Effector CD8-positive, alpha-beta T cell (primary cell): Measurements from ENCODE around the gene GJB4.
A peak's percentile ranks its signal among the peaks of the same experiment; 100 is the strongest.

Source experiments
- DNase-seq: peaks from one replicate; lab custom pipeline; 2025; lab: John Stamatoyannopoulos, UW

GJB4 gene

GRCh38 chr1:34778381-34778780, 18.8 kb downstream of the GJB4 start:
- DNase-seq: no peak

DNA sequence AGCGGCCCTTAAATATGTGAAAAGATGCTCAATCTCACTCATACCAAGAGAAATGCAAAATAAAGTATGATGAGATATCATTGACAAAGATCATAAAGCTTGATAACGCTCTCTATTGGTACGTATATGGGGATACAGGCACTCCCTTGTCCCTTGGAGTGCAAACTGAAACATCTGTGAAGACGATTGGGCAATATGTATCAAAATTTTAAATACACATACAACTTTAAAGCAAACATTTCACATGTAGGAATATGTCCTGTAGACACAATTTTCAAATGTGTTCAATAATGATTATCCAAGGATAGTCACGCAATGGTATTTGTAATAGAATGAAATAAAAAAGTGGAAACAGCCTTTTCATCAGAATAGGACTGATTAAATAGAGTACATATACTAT, 19.5 kb downstream of the GJB4 start:
- no peak for DNase-seq

- no peak for DNase-seq
Measured at GRCh38 chr1:34779526-34779925, 20.0 kb downstream of the GJB4 start.

DNA sequence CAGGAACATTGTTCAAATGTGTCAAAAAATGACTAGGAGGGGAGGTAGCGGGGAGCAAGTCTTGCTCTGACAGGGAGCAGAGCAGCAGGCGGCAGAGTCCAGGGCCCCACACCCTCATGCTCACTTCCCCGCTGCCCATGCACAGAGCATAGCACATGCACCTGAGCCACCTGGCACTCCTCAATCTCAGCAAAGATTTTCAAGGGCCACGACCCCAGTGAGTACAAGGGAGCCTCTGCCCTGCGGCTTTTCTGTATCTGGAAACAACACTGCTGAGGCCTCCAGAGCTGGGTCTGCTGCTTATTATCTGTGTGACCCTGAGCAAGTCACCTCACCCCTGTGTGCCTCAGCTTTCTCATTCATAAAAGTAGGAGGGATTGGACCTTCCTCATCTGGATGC, 20.4 kb downstream of the GJB4 start:
- no peak for DNase-seq

DNA sequence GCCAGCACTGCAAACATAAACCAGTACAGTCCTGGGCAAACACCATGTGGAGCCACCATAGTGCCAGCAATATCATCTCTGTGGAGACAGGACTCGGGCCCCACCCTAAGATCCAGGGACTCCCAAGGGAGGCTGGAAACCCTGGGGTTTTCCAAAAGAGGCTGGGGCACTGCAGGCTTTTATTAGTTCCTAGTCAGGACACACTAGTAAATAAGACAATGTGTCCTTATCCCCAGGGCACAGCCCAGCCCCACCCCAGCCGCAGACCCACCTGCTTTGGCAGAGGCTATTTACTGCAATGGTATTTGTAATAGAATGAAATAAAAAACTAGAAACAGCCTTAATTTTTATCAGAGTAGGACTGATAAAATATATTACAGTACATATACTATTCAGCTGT, 21.0 kb downstream of the GJB4 start:
- no peak for DNase-seq

DNA sequence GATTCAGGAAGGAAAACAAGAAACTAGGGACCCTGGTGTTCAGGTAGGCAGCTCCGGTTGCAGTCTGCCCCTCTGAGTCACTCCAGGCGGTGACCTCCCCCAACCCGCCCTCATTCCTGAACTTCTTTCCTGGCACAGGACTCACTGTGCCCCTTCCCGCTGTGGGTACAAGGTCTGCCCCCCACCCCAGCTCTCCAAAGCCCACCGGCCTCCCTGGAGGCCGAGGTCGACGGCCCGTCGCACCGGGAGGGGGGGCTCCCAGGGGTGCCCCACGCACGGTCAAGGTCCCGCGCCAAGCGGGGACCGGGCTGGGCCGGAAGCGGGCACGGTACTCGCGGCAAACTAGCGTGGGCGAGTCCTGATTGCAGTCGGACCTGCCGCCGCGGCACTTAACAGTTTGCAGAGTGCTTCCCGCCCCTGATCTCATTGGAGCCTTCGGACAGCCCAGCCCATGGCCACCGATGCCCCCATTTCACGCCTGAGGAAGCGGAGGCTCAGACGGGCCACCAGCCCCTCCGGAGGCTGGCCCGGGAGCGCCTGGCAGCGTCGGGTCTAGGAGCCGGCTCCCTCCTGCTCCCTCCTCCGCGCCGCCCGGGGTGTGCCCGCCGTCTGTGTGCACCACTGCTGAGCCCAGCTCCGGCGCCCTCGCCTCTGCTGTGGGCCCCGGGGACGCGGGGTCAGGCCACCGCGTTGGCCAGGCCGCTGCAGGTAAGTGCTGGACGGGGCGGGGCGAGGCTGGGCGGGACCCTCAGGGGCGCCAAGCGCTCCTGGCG, 21.7 kb downstream of the GJB4 start, which contains the start of gene GJB3:
Gene GJB3 (plus strand): TSS at position 144 of the 773 bp plus-strand sequence. CDS start 3,549 bp downstream, outside the sequence.
- no peak for DNase-seq

GRCh38 chr1:34781844-34782391, 22.4 kb downstream of the GJB4 start:
- no peak for DNase-seq

DNA sequence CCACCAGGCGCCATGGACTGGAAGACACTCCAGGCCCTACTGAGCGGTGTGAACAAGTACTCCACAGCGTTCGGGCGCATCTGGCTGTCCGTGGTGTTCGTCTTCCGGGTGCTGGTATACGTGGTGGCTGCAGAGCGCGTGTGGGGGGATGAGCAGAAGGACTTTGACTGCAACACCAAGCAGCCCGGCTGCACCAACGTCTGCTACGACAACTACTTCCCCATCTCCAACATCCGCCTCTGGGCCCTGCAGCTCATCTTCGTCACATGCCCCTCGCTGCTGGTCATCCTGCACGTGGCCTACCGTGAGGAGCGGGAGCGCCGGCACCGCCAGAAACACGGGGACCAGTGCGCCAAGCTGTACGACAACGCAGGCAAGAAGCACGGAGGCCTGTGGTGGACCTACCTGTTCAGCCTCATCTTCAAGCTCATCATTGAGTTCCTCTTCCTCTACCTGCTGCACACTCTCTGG, 25.2 kb downstream of the GJB4 start:
- DNase-seq: no peak

DNA sequence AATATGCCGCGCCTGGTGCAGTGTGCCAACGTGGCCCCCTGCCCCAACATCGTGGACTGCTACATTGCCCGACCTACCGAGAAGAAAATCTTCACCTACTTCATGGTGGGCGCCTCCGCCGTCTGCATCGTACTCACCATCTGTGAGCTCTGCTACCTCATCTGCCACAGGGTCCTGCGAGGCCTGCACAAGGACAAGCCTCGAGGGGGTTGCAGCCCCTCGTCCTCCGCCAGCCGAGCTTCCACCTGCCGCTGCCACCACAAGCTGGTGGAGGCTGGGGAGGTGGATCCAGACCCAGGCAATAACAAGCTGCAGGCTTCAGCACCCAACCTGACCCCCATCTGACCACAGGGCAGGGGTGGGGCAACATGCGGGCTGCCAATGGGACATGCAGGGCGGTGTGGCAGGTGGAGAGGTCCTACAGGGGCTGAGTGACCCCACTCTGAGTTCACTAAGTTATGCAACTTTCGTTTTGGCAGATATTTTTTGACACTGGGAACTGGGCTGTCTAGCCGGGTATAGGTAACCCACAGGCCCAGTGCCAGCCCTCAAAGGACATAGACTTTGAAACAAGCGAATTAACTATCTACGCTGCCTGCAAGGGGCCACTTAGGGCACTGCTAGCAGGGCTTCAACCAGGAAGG, 25.8 kb downstream of the GJB4 start:
- no peak for DNase-seq

GRCh38 chr1:34785875-34786470, 26.4 kb downstream of the GJB4 start:
- DNase-seq: no peak

GRCh38 chr1:34786521-34787325, 27.2 kb downstream of the GJB4 start:
- peak; percentile 18 for DNase-seq

DNA sequence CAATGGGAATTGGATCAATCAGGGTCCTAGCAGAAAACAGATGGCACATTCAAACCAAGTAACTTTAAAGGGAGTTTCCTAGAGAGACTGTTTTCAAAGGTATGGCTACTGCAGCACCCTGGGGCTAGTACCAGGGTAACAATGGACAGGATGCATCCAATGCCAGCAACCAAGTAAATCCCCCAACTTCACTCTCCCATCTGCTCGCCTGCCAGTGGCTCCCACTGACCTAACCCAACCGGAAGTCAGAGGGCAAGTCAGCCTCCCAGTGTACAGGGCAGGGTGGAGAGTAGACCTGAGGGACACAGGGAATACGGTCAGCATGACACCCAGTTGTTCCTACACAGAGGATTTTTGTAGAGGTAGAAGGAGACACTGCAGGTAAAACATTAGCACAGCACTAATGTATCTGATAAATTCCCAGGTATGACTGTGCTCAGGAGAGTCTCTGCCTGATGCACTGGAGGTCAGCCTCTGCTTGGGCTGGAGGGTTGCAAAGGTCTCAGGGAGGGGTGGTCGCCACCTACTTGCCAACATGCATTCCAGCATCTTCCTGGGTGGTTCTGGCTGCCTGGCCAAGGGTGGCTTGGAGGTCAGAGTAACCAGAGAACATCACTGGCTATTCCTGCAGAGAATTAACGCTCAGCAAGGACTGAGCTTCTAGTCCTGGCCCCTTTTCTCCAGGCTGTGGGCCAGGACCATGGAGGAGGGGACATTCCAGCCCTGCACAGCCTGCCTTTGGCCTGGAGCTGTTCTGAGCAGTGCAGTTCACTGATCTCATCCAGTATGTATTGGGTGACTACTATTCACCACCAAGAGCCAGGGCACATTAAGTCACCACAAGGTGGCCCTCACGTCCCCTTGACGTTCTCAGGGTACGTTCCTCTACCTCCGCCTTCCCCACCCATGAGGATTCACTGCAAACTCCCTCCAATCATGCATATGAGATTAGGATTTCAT, 28.2 kb downstream of the GJB4 start:
- DNase-seq: no peak

DNA sequence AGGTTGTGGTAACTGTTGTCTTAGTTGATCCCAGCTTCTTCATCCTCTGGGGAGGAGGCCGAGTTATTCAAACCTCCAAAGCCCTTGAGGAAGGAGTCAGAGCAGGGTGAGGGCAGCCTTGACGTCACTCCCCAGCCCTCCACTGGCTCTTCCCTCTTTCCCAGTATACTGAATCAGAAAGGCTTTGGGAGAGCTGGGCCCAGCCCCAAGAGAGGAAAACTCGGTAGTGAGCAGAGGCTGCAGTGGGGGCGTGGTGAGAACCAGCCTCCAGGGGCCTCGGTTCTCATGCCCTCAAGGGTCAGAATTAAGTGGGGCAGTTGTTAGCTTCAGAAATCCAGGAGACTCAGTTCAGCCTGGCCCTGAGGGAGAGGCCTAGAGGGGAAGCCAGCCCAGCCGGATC, 31.4 kb downstream of the GJB4 start:
- DNase-seq: no peak

GRCh38 chr1:34792424-34792823, 32.9 kb downstream of the GJB4 start:
- no peak for DNase-seq

DNA sequence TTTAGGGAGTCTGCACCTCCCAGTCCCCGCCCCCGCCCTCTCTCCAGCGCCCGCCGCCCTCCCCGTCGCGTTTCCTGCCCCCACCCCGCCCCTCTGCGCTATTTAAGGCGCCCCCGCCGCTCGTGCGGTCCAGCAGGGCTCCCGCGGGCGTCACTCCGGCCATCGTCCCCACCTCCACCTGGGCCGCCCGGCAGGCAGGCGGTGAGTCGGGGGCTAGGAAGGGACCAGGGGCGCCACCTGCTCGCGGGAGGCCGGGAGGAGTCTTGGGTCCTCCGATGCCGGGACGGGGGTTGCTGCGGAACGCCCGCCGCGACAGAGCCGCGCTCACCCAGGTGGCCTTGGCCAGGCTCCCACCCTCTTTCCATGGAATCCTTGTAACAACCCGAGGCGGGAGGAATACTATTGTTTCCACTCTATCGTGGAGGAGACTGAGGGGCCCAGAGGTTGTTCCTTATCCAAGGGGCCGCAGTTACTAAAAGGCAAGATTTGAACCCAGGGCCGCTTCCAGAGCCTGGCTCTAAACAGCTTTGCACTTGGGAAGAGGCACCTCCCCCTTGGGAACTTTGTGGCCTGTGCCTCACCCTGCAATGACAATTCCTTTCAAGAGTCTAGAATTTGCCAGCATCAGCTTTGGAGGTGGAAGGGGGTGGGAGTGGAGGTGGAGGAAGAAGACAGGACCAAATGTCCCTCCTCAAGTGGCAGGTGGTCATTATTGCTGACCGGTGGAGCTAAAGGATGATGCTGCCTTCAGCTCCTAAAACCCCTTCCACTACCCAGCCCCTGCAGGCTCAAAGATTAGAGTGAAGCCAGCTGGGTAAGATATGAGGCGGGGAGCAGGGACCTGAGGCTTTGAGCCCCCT, 33.6 kb downstream of the GJB4 start, which contains the start of gene GJA4:
Gene GJA4 (plus strand): TSS at position 132 of the 860 bp plus-strand sequence. CDS start 1,215 bp downstream, outside the sequence.
- DNase-seq: no peak

GRCh38 chr1:34794001-34794789, 34.7 kb downstream of the GJB4 start:
- no peak for DNase-seq

- no peak for DNase-seq
Measured at GRCh38 chr1:34794790-34795180, 35.2 kb downstream of the GJB4 start.

GRCh38 chr1:34795916-34796315, 36.4 kb downstream of the GJB4 start:
- DNase-seq: no peak

- DNase-seq: no peak
Measured at GRCh38 chr1:34796990-34797389, 37.5 kb downstream of the GJB4 start.
